Measurements from ENCODE around the gene PTDSS2.

GRCh38 chr11:456533-456932, 6.5 kb downstream of the PTDSS2 start:
- TF ChIP-seq POLR2AphosphoS5 (IDR thresholded peaks at IDR 0.05) (no peak), EP300 (IDR thresholded peaks at IDR 0.05) (no peak)
- TF ChIP-seq, protein P1, sequence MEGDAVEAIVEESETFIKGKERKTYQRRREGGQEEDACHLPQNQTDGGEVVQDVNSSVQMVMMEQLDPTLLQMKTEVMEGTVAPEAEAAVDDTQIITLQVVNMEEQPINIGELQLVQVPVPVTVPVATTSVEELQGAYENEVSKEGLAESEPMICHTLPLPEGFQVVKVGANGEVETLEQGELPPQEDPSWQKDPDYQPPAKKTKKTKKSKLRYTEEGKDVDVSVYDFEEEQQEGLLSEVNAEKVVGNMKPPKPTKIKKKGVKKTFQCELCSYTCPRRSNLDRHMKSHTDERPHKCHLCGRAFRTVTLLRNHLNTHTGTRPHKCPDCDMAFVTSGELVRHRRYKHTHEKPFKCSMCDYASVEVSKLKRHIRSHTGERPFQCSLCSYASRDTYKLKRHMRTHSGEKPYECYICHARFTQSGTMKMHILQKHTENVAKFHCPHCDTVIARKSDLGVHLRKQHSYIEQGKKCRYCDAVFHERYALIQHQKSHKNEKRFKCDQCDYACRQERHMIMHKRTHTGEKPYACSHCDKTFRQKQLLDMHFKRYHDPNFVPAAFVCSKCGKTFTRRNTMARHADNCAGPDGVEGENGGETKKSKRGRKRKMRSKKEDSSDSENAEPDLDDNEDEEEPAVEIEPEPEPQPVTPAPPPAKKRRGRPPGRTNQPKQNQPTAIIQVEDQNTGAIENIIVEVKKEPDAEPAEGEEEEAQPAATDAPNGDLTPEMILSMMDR (IDR thresholded peaks at IDR 0.05), result no peak

Measured in stomach (tissue), 4 donors.